Activated B cell treated with CpG ODN at 0.5 μM for 24 hours (primary cell): Measurements from ENCODE around the gene TKFC. TPM values are rescaled to one million over a fixed set of nuclear protein-coding genes. Genes with fewer than 3 reads are reported as not detected.

Experiments
- ATAC-seq: fragments of 200-7000 bp; cut with Tn5 transposase; one replicate; pipeline ENCODE4 v1.10.0; 2021; ENCODE audit warnings: low read depth, mild to moderate bottlenecking, moderate library complexity
- CTCF ChIA-PET: fragments of 350-600 bp; sonication (Branson Sonifier 250); formaldehyde crosslinking; loops from one replicate; lab custom pipeline; 2021; ENCODE audit warnings: antibody characterized with exemption; lab: Charles Lee
- POLR2A ChIA-PET: fragments of 350-600 bp; sonication (Branson Sonifier 250); formaldehyde crosslinking; loops from one replicate; lab custom pipeline; 2021; ENCODE audit warnings: antibody characterized with exemption; lab: Charles Lee
- DNase-seq: peaks from one replicate; pipeline ENCODE4 v3.0.0; 2022
- H3K27ac Mint-ChIP-seq: one replicate; pipeline ENCODE4 v1.8.0; 2020; ENCODE audit warnings: mixed read lengths
- H3K27me3 Mint-ChIP-seq: one replicate; pipeline ENCODE4 v1.8.0; 2021; ENCODE audit warnings: mixed read lengths
- H3K36me3 Mint-ChIP-seq: one replicate; pipeline ENCODE4 v1.8.0; 2021; ENCODE audit warnings: low read depth, mixed read lengths
- H3K4me1 Mint-ChIP-seq: one replicate; pipeline ENCODE4 v1.8.0; 2021; ENCODE audit warnings: mixed read lengths
- H3K4me3 Mint-ChIP-seq: one replicate; pipeline ENCODE4 v1.8.0; 2020; ENCODE audit warnings: mild to moderate bottlenecking, mixed read lengths
- H3K9me3 Mint-ChIP-seq: one replicate; pipeline ENCODE4 v1.8.0; 2020; ENCODE audit warnings: mixed read lengths
- CTCF ChIP-seq: fragments of 200-600 bp; IDR thresholded peaks from one replicate; pipeline ENCODE4 v1.8.0; 2022; ENCODE audit warnings: antibody characterized with exemption, mild to moderate bottlenecking
- intact Hi-C: fragments of 100-400 bp; cut with micrococcal nuclease; formaldehyde crosslinking; loops from one replicate; pipeline ENCODE4 v1.15.1; 2024
- total RNA-seq: library from RNA; stranded (reverse); gene quantifications from 2 replicates; pipeline ENCODE4 v1.2.3, GENCODE V29; 2022

The TKFC gene
- total RNA-seq, 1 donor from 2014 or later, result 63.9 TPM

GRCh38 chr11:61342207-61342803 is 9.3 kb downstream of the TKFC start:
- DNase-seq, result no peak
- TF ChIP-seq CTCF, result no peak
- ChIA-PET POLR2A (interaction anchor here (0.6 to 10.1 kb wide), 5 partner anchors 16 to 50 kb away, joined by 3 to 224 read pairs (median 5); partner anchors contain the start of genes CYB561A3, TMEM138 and TMEM216), CTCF (interaction anchor here (1.0 to 10.1 kb wide), 2 partner anchors 20 to 45 kb away, joined by 3 to 561 read pairs; partner anchors contain the start of genes CYB561A3, TMEM138 and TMEM216)
- H3K36me3 Mint-ChIP-seq, result peaks cover 46% of the 10 kb centered on the region
- intact Hi-C loops, result no loop called here
- no peak for ATAC-seq
- peak overlapping the region; percentile 12 for H3K27ac Mint-ChIP-seq
- H3K4me3 Mint-ChIP-seq, result no peak overlapping the region
- no peaks in the 10 kb centered on the region for H3K9me3 Mint-ChIP-seq
- peaks cover 30% of the 10 kb centered on the region for H3K4me1 Mint-ChIP-seq
- H3K27me3 Mint-ChIP-seq, result no peaks in the 10 kb centered on the region

GRCh38 chr11:61343792-61344745 is 11.0 kb downstream of the TKFC start:
- Mint-ChIP-seq H3K4me3 (no peak overlapping the region), H3K36me3 (peaks cover 59% of the 10 kb centered on the region), H3K4me1 (peaks cover 27% of the 10 kb centered on the region), H3K9me3 (no peaks in the 10 kb centered on the region), H3K27me3 (no peaks in the 10 kb centered on the region), H3K27ac (peak overlapping the region; percentile 77)
- DNase-seq, result no peak
- no peak for TF ChIP-seq CTCF
- no peak for ATAC-seq
- POLR2A ChIA-PET, result interaction anchor here (0.9 to 6.4 kb wide), 3 partner anchors 7 to 18 kb away, joined by 3 to 76 read pairs (median 20); partner anchors contain the start of genes CYB561A3 and TMEM138
- intact Hi-C loops, result no loop called here
- CTCF ChIA-PET, result interaction anchor here (2.1 kb wide), 1 partner anchor 8 kb away, joined by 7 read pairs; no protein-coding TSS in a partner anchor

- Mint-ChIP-seq H3K9me3 (no peaks in the 10 kb centered on the region), H3K27me3 (no peaks in the 10 kb centered on the region), H3K36me3 (peaks cover 63% of the 10 kb centered on the region), H3K4me3 (no peak overlapping the region), H3K27ac (peak overlapping the region; percentile 77), H3K4me1 (peaks cover 32% of the 10 kb centered on the region)
- intact Hi-C loops, result no loop called here
- CTCF ChIA-PET, result interaction anchor here (2.1 kb wide), 1 partner anchor 9 kb away, joined by 7 read pairs; no protein-coding TSS in a partner anchor
- POLR2A ChIA-PET, result interaction anchor here (0.6 to 6.4 kb wide), 4 partner anchors 9 to 22 kb away, joined by 3 to 76 read pairs (median 12); partner anchors contain the start of genes CYB561A3 and TMEM138
- DNase-seq, result no peak
- ATAC-seq, result peak; percentile 15
- no peak for TF ChIP-seq CTCF
These were observed 12.2 kb downstream of the TKFC start for GRCh38 chr11:61345170-61345610.

GRCh38 chr11:61345954-61346843 is 13.2 kb downstream of the TKFC start:
- CTCF ChIA-PET, result interaction anchor here (0.9 to 2.1 kb wide), 3 partner anchors 10 to 39 kb away, joined by 3 to 7 read pairs (median 7); no protein-coding TSS in a partner anchor
- TF ChIP-seq CTCF, result no peak
- no peak for DNase-seq
- Mint-ChIP-seq H3K9me3 (no peaks in the 10 kb centered on the region), H3K36me3 (peaks cover 68% of the 10 kb centered on the region), H3K27ac (peak overlapping the region; percentile 77), H3K4me1 (peaks cover 26% of the 10 kb centered on the region), H3K27me3 (no peaks in the 10 kb centered on the region), H3K4me3 (no peak overlapping the region)
- intact Hi-C loops, result no loop called here
- POLR2A ChIA-PET, result interaction anchor here (0.6 to 6.4 kb wide), 3 partner anchors 11 to 23 kb away, joined by 3 to 76 read pairs (median 20); partner anchors contain the start of genes CYB561A3 and TMEM138
- ATAC-seq, result no peak
